HG03520 (cell line): ENCODE measurements around the gene CMYA5.
"Not testable (repeated sequence)": the region's sequence is repeated elsewhere in the genome, so short reads cannot be mapped to it uniquely, and the experiment has no call there.

ENCODE experiments used
- ATAC-seq: cut with Tn5 transposase; IDR thresholded peaks from one replicate; pipeline ENCODE4 v1.9.1; 2021; ENCODE audit warnings: mild to moderate bottlenecking, moderate library complexity; ENCODE audit not compliant: unreplicated experiment

CMYA5 gene

GRCh38 chr5:79746642-79747569 is 57.3 kb downstream of the CMYA5 start:
- ATAC-seq, result no peak

GRCh38 chr5:79750611-79751510 is 61.2 kb downstream of the CMYA5 start:
- ATAC-seq, result no peak

GRCh38 chr5:79753092-79753491 is 63.5 kb downstream of the CMYA5 start:
- no peak for ATAC-seq

DNA sequence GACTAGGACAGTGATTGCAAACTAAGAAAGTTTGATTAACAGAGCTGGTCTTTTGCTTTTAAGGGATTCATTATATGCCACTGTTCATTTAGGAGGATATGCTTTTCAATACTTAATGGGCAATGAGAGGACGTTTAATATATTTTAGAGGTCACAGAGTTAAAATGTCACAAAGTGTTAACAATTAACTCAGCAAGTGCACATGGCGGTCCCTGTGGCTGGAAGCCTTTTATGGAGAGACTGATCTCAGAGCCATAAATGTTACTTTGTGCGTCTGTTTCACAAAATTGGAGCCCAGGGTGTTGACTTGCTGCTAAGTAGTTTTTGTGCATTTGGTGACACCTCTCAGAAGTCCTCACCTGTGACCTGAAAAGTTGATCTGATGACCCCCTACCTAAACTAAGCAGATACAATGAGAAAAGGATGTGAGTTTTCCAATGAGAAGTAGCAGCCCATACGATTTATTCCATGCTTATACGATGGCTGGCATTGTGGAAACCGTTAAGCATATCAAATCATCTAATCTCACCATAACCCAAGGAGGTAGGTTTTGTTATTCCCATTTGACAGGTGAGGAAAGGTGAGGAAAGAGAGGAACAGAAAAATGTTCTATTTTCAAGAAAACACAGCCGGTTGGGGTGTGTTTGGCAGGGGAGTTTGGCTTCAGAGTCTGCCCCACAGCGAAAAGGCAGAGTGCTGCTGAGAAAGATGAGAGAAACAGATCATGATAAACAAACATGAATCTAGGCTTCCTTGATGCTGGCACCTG is 64.4 kb downstream of the CMYA5 start:
- ATAC-seq, result no peak

GRCh38 chr5:79754865-79755555 is 65.4 kb downstream of the CMYA5 start:
- ATAC-seq, result no peak

- ATAC-seq, result no peak
These were observed 66.4 kb downstream of the CMYA5 start for GRCh38 chr5:79756076-79756475.

GRCh38 chr5:79759436-79759835 is 69.8 kb downstream of the CMYA5 start:
- no peak for ATAC-seq

DNA sequence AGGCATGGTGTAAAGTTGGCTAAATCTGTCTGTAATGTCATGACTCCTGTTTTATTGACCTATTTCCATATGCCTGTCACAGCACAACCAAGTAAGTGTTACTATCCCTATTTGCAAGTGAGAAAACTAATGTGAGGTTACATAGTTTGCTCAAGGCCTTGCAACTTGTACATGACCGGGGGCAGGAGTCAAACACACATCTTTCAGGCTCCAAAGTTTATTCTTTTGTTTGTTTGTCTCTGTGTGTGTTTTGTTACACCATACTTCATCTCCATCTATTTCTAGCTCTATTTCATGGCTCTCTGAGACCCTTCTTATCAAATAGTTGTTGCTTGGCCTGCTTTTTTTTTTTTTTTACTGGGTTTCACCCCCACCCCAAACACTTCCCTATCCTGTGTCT is 70.2 kb downstream of the CMYA5 start:
- ATAC-seq, result no peak

GRCh38 chr5:79762929-79763328 is 73.3 kb downstream of the CMYA5 start:
- no peak for ATAC-seq

DNA sequence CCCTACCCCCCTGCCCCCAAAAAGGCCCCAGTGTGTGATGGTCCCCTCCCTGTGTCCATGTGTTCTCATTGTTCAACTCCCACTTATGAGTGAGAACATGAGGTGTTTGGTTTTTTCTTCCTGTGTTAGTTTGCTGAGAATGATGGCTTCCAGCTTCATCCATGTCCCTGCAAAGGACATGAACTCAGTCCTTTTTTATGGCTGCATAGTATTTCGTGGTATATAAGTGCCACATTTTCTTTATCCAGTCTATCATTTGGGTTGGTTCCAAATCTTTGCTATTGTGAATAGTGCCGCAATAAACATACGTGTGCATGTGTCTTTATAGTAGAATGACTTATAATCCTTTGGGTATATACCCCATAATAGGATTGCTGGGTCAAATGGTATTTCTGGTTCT is 74.5 kb downstream of the CMYA5 start:
- not testable (repeated sequence) for ATAC-seq

GRCh38 chr5:79771387-79771786 is 81.8 kb downstream of the CMYA5 start:
- ATAC-seq, result no peak

- ATAC-seq, result no peak
These were observed 83.0 kb downstream of the CMYA5 start for GRCh38 chr5:79772651-79773050.

- ATAC-seq, result no peak
These were observed 84.0 kb downstream of the CMYA5 start for GRCh38 chr5:79773612-79774011.

DNA sequence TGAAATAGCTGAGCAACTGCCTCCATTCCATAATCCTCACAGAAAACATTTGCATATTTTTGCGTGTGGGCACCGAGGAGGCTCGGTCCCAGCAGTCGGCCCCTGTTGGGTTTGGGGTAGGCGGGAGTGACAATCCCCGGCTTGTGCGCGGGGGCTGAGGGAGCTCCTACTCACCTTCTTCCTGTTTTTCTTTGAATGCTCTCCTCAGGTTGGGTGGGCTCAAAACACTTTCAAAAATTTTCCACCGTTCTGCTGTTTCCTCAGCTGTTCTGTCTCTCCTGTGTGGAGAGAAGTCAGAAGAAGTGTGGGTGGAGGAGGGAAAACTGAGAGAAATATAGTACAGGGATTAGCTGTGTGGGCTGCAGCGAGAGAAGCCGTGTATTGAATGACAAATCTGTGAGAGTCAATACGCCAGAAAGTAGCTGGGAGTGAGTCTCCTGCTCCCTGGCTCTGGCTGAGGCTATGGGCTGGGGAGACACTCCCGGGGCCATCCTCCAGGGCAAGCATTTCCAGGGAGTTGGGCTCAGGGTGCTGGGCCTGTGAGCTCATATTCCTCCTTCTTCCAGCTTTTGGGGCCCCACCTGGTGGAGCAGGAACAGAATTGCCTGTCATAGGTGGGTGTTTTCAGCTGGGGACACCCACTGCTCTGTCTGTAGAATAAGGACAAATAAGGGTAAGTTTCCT is 84.7 kb downstream of the CMYA5 start:
- no peak for ATAC-seq

- ATAC-seq, result no peak
These were observed 85.2 kb downstream of the CMYA5 start for GRCh38 chr5:79774855-79775237.

DNA sequence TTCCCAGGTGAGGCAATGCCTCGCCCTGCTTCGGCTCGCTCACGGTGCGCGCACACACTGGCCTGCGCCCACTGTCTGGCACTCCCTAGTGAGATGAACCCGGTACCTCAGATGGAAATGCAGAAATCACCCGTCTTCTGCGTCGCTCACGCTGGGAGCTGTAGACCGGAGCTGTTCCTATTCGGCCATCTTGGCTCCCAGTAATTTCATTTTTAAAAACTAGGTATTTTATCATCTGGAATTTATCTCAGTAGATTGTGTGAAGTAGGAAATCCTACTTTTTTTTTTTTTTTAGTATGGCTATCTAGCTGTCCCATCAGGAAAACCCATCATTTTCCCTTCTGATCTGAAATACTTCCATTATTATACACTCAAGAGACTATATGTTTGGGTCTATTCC is 95.1 kb downstream of the CMYA5 start:
- ATAC-seq, result not testable (repeated sequence)

GRCh38 chr5:79785983-79786382 is 96.3 kb downstream of the CMYA5 start:
- no peak for ATAC-seq

DNA sequence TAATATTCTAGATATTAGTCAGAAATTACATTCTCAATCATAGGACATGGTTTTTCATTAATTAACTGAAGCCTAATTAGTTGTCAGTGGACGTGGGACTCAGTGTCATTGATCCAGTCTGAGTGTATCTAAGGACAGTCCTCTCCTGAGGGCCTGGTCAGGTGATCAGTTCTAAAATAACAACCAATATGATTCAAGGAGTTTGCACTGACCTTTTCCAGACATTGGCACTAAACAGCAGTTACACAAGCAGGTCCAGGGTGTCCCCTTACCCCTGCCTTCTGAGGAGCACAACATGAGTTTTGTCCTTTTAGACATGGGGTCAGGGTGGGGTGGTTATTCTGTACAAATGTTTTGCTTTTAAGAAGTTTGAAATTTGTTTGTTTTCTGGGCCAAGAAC is 97.8 kb downstream of the CMYA5 start:
- ATAC-seq, result no peak

DNA sequence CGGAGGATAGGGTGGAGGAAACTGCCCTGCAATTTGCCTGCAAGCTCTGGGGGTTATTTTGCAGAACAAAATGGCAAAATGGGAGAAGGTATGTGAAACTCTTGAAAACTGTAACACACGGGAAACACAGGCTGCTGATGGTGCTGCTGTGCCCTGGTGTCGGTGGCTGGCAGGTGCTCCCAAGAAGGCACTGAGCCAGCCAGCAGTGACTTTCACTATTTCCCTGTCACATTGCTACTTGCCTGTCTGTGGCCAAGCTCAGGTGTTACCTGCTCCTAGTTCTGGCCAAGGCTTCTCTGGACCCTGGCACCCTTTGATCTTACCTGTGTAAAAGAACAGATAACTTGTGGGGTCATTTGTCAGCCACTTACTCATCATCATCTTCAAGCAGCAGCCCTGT is 102.2 kb downstream of the CMYA5 start:
- no peak for ATAC-seq

GRCh38 chr5:79792463-79792862 is 102.8 kb downstream of the CMYA5 start:
- no peak for ATAC-seq
